GM19043 (cell line): Measurements from ENCODE around the gene SNX9.
"Not testable (repeated sequence)": the region's sequence is repeated elsewhere in the genome, so short reads cannot be mapped to it uniquely, and the experiment has no call there.

Experiments used
- ATAC-seq: cut with Tn5 transposase; IDR thresholded peaks from one replicate; pipeline ENCODE4 v1.9.1; 2021; ENCODE audit warnings: low read depth; ENCODE audit not compliant: unreplicated experiment

Gene SNX9

DNA sequence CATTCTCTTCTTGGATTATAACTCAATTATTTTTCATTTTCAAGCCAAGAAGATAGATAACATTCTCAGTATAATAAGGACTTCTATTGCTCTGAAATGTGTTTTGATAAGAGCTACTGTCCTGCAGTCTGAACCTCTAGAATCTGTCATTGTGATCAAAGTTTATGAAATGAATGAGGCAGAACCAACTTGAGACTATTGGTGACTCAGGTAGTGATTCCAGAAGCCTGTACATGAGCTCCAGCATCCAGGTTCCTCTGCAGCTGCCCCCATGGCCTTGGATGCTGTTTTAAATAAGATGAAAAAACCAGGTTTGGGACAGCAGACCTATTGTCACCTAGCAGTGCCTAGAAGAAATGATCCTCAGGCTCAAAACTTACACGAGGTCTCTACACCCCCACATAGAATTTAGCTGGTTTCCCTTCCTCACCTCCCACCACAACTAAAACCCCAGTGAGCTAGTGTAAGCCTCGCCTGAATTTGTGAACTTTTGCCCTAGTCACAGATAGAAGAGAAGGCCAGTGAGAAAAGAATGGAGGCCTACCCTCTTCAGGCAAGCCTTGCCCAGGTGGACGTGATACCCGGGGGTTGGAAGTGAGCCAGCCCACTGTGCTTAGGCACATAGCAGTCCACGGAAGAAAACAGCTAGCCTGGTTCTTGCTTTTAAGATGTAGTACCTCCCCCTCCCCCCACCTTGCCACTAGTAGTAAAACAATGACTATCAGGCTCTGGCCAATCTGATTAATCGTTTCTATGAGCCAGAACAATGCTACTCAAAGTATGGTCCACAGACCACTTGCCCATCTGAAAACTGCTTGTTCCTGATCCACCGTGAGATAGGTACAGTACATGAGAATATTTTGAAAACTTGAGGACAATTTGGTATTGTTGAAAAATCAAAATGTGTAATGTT lies 85.6 kb downstream of the SNX9 start:
- ATAC-seq: peak; percentile 61

DNA sequence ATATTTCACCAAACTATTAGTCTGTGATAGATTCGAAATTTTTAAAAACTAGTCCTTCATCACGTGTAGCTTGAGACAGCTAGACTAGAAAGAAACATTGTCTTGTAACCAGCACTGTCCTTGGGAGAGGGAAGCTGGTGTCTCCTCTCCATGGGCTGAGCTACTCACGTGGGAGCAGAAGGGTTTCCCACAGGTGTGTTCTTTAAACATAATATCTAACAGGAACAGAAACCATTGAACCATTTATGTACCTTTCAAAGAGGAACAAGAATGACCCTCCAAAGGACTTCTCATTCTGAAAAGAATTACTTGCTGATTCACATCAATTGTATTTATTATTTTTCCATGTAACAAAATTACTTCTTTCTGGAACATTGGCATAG lies 86.2 kb downstream of the SNX9 start:
- ATAC-seq: peak; percentile 44

DNA sequence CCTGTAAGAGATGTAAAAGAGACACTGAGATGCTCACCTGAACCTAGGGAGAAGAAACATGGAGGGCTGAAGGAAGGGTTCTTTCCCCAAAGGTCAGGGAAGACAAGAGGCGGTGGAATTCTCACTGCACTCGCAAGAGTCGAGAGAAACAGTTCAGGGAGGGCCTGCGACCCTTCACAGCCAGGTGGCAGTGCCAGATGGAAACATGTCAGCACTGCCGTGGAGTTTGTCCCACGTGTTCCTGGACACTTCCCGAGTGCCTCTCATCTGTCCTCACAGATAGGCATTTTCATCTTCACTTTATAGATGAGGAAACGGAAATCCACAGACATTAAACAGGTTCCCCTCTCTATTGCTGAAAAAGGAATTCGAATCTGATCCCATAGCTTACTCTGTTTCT lies 88.2 kb downstream of the SNX9 start:
- no peak for ATAC-seq

DNA sequence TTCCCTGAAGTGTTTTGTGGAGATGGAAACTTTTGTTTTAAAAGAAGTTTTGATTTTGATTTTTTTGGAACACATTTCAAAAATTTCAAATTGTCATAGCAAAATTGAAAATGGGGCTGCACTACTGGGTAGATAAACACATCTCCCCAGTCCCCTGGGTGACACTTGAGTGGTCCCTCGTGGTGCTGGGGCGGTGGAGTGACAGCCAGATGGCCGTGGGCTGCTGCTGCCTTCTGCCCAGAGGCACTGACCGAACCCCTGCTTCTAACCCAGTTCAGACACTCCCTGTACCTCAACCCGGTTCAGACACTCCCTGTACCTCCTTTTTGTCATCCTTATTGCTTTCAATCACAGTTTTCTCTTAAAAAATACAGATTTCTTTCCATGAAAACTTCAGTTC lies 88.7 kb downstream of the SNX9 start:
- no peak for ATAC-seq

DNA sequence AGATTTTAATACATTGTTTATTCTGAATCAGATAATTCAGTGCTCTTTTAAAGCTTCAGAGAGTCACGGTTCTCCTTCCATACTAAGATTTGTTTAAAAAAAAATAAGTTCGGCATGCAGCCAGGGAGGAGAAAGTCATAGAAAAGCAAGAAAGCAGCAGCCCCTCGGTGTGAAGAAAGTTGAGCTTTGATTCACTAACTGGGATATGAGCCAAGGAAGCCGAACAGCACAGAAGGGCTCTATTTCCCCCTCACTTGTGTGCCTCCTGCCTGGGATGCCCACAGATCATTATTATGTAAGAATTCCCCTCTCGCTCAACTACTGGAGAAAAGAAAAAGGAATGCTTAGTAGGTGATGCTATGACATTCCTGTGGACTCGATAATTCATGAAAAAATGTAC lies 89.3 kb downstream of the SNX9 start:
- ATAC-seq: no peak

DNA sequence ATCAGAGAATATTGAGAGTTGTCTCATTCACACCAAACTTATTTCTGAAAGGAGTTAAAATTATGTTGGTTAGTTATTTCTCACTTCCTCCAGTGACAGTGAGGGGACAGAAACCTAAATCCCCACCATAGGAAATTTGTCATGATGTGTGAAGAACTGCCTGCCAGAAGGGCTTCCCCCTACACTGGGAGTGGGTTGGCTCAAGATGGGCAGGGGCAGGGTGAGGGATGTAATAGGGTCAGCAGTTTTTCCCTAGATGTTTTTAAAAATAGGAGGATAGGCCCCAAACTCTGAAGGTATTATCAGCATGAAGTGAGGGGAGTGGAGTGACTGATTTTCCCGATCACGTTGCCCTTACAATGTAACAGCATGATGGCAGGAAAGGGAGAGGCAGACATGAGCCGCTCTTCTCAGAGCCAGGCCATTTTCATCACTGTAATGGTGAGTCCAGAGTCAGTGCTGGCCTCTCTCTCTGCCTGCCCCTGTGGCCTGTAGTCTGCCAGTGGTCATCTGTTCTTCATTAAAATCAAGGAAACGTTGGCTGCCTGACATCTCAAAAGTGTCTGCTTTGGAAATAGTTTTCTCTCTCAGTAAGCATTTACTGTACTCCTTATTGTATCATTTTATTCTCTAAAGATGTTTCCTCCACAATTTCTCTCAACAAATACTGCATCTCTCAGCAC lies 98.8 kb downstream of the SNX9 start:
- ATAC-seq: no peak

DNA sequence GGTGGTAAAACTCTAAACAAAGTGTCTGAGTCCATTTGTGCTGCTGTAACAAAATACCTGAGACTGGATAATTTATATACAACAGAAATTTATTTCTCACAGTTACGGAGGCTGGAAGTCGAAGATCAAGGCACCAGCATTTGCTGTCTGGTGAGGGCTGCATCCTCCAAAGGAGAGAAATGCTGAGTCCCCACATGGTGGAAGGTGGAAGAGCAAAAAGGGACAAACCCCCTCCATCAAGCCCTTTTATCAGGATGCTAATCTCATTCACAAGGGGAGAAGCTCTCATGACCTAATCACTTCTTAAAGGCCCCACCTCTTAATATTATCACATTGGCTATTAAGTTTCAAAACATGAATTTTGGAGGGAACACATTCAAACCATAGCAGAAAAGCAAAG lies 102.7 kb downstream of the SNX9 start:
- no peak for ATAC-seq

DNA sequence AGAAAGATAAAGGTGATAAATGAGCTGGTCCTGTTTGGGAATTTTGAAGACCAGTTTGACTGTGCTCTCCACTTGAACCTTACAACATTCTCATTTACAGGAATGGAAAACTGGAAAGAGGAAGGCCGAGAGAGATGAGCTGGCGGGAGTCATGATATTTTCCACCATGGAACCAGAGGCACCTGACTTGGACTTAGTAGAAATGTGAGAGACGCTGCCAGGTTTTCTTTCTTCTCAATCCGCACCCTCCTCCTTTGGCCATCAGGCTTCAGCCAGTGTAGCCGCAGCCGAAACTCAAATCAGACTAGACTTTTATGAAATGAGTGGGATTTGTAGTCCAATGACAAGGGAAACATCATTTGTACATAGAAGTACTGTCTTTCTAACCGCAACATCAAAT lies 104.0 kb downstream of the SNX9 start:
- ATAC-seq: no peak

DNA sequence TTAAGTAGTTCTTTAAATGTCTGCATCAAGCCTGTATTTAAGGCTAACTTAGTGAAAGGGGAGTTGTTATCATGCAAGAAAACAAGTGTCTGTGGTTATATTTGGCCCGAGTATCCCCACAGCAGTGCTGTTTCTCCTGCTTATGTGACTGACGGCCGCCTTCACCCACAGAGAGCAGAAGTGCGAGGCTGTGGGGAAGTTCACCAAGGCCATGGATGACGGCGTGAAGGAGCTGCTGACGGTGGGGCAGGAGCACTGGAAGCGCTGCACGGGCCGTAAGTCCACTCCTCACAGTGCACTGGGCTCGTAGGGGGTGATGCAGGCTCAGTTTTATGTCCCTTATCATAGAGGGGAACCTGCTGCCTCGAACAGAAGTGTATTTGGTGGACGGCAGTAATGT lies 105.4 kb downstream of the SNX9 start:
- no peak for ATAC-seq

DNA sequence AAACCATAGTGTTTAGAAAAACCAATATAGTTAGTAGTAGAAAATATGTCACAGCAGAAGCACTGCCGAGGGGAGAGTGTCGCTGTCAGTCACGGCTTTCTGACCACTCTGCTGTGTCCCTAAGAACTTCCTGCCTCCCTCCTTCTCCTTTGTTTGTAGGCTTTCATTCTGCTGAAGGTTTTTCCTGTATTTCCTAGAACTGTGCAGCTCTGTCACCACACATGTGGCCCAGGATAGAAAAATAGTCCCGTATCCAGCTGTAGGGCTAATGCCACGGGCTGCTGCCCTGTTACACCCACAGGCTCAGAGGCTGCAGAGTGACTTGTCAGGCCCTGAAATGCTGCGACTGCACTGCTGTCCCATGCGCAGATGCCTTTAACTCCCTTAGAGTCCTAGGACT lies 106.0 kb downstream of the SNX9 start:
- ATAC-seq: no peak

DNA sequence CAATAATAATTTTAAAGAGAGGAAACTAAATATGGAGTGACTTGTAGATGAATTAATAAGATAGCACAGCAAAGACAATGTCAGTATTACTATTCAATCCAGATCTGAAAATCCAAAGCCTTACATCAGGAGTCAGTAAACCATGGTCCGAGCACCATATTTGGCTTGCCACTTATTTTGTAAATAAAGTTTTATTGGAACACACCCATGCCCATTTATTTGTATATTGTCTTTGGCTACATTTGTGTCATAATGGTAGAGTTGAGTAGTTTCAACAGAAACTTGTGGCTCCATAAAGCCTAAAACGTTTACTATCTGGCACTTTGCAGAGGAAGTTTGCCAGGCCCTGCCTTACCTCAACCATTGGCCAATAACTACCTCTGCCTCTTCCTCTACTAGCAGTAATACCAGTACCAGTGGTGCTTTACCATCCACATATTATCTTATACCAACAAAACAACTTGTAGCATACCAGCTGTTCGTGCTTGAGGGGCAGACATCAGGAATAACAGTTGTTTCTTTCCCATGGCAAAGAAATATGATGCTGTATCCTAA lies 106.8 kb downstream of the SNX9 start:
- ATAC-seq: no peak

DNA sequence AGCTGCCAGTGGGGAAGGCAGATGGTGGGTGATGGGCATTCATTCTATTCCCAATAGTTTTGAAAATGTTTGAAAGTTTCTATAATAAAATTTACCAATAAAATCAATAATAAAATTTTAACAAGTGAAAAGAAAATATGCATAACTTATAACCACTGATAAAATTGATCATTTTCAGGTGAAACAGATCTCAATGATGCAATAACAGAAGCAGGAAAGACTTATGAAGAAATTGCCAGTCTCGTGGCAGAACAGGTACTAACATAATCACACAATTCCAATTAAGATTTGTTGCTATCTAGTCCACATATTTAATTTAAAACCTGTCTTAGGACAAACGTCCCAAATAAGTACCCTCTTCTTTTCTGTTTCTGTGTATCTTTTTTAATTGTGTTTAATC lies 112.7 kb downstream of the SNX9 start:
- no peak for ATAC-seq

DNA sequence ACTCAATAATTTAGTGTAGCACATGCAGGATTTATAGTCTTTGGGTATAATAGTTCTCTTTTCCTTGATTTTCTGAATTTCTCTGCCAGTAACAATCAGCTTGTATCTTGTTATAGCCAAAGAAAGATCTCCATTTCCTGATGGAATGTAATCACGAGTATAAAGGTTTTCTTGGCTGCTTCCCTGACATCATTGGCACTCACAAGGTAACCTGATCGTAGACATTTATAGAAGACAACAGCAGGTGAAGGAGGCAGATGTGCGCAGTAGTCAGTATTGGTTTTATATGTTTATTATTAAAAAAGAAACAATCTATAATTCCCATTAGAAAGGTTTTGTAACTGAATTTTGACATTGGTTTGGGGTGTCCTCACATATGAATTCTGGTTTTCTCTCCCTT lies 114.3 kb downstream of the SNX9 start:
- no peak for ATAC-seq

DNA sequence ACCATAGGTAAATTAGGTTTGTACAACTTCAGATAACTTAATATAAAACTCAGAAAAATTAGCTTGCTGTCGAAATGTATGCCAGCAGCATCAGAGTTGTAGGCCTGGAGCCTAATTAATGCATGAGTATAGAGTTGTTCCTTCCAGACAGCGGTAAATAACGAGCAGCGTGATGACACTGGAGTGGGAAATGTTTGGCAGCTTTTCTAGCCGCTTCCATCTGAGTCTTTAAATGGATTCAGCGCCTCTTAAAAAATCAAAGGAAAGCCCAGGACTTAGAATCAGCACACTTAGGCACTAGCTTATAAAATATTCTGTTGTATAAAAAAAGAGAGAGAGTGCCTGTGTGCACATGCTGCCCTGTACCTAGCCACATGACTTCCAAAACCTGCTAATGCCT lies 114.9 kb downstream of the SNX9 start:
- no peak for ATAC-seq

DNA sequence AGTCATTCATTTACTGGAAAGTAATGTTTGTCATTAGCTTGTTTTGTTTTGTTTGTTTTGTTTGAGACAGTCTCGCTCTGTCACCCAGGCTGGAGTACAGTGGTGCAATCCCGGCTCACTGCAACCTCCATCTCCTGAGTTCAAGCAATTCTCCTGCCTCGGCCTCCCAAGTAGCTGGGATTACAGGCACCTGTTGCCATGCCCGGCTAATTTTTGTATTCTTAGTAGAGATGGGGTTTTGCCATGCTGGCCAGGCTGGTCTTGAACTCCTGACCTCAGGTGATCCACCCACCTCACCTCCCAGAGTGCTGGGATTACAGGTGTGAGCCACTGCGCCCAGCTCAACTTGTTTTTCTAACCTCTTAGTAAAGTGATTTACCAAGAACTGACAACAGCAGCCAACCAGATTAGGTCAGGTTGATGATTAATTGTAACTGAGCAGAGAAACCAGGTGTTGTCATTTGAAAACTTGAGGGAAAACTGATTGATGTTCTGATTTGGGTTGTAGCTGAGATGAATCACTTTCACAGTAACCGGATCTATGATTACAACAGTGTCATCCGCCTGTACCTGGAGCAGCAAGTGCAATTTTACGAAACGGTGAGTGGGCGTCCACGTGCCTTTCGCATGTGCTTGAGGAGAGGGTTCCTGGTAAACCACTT lies 117.5 kb downstream of the SNX9 start:
- not testable (repeated sequence) for ATAC-seq

DNA sequence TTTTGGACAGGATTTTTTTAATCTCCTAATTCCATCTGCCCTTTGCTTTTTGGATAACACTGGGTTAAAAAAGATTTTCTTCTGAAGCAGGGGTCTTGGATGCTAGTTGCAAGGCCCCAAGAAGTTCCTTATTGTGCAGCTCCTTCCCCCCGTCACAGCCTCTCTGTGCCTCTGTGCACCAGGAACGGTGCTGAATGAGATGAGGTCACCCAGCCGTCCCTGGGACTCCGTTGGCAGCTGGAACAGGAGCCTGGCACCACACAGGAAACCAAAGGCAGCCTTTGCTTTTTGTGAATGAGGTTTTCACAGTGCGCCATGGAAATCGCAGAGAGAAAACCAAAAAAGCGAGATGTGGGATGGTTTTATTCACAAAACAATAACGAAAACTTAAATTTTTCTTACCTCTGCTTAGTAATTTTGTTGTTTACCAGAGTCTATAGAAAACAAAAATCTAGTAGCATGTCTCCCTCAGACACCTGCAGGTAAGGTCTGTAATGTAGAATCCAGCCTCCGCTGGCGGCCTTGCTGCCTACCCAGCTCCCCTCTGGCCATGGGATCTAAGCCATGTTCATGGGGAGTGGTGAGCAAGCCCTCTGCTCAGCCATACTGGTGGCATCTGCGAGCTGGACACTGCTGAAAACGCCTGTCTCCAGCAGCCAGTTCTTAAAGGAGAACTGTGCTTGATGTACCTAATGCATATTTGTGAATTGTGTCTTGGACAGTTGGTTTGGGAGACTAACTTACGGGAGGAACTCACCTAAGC lies 118.2 kb downstream of the SNX9 start:
- no peak for ATAC-seq

DNA sequence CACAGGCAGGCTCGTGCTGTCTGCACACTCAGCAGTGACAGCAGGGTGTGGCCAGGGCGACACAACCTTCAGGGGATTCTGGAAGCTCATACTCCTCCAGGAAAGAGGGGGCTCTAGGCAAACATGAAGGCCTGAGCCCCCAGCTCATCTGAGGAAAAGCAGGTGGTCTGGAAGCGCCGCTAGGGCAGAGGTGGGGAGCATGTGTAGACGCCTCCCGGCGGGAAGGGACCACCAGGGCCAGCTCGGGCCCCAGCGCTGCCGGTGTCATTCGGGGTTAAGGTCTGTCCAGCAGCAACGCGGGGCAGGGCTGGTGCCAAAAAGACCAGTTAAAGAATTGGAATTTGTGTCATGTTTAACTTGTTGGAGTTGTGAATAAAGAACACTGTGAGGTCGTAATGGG lies 119.3 kb downstream of the SNX9 start:
- ATAC-seq: no peak

DNA sequence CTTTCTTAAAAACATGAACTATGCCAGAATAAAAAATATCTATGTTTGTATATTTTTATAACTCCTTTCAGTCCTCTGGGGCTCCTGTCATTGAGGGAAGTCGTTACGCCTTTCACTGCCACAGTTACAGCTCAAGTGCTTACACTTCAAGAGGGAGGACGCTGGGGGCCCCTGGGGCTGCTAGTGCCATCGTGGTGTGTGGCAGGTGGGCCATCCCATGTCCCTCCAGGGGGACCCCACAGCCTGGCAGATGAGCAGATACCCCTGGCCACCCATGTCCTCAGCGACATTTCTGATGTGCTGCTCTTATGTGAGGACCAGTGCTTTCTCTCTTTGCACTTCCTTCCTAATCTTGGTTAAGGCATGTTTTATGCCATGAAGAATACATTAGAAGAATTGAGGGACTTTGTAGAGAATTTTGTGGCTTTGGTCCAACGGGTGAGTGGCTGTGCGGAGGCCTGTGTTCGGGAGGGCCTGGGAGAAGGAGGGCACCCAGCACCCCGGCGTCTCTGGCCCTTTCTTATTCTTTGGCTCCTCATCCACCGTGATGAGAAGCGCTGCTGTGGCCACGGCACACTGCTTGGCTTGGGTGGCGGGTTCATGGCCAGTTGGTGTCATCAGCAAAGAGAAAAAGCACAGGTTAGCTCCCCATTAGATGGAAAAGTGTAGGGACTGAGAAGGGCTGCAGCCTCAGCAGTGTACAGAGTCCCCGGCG lies 120.4 kb downstream of the SNX9 start:
- no peak for ATAC-seq

DNA sequence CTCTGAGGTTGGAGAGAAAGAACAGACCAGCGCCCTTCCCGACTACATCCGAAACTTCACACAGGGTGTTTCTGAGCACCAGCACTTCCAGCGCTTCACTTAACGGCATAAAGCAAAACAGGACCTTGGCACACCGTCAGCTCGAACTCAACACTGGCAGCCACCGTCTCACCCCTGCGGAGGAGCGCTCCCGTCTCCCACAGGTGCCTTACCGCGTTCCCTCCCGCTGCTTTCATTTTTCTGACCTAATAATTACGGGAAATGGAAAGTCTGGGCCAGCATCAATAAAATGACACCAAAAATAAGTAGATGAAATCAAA lies 120.9 kb downstream of the SNX9 start:
- ATAC-seq: no peak
